NCI-H2107 treated with DMSO at 0.1 percent for 48 hours (cell line): ENCODE data around the gene CD300LG.
A peak's percentile ranks its signal among the peaks of the same experiment; 100 is the strongest.
"Not testable (repeated sequence)": the region's sequence is repeated elsewhere in the genome, so short reads cannot be mapped to it uniquely, and the experiment has no call there.

Experiments used
- DNase-seq: peaks from one replicate; lab custom pipeline; 2025; ENCODE audit not compliant: unreplicated experiment; lab: John Stamatoyannopoulos, UW

The CD300LG gene

DNA sequence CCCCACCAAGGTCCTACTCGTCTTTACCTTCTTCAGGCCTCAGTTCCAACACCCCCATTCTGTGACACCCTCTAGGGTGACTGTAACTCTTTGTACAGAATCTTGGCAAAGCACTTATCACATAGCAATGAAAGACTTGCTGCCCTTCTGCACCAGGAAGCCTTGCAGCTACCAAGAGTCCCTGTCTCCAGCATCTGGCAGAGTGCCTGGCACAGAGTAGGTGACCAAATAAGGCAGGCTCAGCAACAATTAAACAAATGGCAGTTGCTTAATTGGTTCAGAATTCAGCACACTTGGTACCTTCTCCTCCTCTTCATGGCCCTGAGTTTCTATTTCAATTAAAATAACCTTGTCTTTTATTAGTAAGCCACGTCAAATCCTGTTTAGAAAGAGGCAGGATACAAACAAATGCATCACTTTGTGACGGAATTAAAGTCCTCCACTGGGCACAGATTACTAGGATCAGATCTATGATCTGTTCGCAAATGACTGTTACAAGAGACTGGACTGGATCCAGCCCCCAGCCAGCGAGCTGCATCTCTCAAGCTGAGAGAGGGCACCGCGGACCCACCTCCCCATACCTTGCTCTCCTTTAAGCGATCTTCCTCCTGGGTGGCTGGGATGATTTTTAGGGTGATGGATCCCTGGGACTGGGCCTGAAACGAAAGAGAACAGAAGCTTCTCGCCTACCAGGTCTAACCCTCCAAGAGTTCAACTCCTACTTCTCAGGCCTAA lies 23.5 kb upstream of the CD300LG start:
- DNase-seq: no peak

DNA sequence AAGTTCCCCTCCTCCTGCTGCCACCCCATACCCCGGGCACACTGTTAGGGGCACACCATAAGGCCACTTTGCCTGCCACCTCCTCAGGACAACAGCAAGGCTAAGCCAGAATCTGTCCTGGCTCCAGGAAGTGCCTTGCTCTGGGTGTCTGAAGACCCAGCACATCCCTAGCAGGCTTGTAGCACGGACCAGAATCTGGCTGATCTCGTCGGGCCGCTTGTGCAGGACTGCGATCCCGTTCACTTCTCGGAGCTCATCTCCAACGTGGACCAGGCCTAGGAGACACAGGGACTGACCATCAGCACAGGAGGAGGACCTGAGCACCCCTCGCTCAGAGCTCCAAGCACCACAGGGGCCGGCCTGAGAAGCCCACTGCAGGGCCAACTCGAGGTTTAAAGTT lies 21.4 kb upstream of the CD300LG start:
- no peak for DNase-seq

DNA sequence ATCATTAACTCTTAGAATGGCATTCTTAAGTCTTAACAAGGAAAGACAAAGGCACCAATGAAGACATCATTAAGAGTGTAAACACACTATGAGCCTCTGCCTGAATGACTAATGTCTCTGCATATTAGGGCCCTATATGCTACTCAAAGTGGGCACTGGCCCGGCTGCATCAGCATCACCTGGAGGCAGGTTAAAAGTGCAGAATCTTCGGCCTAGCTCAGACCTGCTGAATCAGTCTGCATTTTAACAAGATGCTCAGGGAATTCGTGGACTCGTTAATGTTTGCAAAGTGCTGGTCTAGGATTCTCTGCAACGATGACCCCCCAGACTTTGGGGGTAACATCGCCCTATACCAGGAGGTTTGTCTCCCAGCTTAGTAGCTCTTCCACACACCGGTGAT lies 20.8 kb upstream of the CD300LG start:
- no peak for DNase-seq

DNA sequence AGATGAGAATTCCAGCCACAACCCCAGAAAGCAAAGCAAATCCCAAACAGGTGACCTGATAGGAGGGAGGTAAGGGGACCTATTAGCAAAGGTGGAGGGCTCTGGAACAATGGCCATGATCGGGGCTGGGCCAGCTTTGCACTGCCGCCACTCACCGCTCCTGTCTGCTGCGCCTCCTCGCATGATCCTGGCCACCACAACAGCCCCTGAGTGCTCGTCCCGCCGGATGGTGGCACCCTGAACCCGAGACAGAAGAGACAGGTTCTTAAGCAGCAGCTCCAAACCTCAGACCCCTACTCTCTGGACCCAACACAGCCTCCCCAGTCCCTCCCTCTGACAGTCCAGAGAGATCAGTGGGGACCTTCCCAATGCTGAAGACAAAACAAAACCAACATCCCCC lies 19.4 kb upstream of the CD300LG start:
- no peak for DNase-seq

DNA sequence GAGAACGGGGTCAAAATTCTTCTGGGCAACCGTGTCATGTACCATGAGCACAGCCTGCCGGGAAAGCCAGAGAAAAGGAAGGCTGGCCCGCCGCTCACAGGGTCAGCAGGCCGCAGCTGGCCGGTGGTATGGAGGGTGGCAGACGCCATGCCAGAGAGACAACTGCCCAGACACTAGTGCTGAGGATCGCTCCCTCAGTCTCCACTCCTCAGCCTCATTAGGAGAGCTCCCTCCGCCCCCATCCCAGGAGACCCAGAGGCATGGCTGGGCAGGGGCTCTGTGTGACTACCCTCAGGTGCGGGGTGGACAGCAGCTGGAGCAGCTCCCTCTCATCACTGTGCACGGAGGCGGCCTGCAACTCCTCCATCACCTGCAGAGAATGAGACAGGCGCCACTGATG lies 17.2 kb upstream of the CD300LG start:
- no peak for DNase-seq

DNA sequence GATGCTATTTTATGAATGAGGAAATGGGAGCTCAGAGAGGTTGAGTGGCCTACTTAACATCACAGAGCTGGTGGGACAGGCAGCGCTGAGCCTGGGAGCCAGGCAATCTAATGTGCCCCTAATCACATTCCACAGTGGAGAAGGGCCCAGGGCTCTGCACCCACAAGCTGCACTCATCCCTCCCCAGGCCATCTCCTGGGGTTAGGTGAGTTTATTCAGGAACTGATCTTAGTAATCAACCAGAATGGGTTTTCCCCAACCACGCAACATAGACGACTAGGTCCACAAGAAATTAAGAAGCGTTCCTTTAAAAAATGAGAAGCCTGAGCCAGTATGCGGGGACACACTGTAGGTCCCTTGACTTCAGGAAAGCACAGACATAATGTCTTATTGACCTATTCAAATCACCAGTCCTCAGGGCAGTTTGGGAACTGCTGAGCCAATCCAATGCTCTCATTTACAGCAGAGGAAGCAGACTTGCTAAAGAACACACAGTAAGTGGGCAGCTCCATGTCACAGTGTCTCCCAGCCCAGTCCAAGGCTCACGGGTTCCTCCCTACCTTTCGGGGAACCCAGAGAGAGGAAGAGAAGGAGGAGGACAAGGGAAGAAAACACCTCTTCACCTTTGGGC lies 16.4 kb upstream of the CD300LG start:
- no peak for DNase-seq

DNA sequence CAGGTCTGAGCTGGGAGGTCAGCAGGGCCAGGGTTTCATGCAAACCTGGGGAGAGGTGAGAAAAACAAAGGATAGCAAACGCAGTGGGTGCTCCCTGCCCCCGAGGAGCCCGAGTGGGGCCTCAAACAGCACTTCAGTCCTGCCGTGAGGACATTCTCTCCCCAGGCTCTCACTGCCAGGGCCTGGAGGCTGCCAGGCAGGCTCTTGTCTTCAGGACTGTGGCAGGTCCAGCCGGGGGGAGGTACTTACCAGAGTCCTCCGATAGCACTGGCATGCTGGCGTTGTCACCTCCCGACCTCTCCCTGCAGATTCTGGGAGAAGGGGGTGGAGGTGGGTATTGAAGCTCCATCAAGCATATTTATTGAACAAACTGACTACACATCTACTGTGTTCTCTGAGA lies 15.3 kb upstream of the CD300LG start:
- no peak for DNase-seq

DNA sequence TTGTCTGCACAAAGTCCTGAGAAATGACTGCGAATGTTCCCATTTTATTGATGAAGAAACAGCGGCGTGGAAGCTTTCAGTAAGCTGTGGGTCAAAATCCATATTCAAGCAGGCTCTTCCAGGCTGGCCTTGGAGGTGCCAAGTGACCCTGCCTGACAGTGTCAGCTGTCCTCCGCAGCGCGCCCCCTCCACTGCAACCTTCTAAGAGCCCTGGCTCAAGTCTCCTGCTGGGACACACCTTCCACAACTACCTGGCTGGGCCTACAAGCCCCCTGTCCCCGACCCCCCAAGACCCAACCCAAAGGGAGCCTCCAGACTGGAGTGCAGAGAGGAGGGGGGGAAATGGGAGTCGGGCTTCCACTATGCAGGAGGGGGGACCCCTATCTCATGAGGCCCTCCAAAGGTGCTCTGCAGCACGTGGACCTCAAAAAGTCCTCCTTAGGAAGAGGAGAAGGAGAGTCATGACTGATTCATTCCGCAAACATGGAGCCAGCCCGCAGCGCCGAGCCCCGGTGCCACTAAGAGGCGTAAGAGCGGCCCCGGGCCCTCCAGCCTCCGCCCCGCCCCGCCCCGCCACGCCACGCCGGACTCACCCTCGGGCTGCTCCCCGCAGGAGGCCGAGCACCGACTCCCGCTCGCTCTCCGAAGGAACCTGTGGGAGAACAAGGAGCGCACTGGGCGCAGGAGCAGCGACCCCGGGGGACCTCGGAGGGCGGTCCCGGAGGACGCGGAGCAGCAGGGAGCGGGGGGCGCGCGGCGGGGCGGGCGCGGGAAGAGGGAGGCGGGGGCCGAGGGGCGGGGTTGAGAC lies 14.6 kb upstream of the CD300LG start:
- no peak for DNase-seq

DNA sequence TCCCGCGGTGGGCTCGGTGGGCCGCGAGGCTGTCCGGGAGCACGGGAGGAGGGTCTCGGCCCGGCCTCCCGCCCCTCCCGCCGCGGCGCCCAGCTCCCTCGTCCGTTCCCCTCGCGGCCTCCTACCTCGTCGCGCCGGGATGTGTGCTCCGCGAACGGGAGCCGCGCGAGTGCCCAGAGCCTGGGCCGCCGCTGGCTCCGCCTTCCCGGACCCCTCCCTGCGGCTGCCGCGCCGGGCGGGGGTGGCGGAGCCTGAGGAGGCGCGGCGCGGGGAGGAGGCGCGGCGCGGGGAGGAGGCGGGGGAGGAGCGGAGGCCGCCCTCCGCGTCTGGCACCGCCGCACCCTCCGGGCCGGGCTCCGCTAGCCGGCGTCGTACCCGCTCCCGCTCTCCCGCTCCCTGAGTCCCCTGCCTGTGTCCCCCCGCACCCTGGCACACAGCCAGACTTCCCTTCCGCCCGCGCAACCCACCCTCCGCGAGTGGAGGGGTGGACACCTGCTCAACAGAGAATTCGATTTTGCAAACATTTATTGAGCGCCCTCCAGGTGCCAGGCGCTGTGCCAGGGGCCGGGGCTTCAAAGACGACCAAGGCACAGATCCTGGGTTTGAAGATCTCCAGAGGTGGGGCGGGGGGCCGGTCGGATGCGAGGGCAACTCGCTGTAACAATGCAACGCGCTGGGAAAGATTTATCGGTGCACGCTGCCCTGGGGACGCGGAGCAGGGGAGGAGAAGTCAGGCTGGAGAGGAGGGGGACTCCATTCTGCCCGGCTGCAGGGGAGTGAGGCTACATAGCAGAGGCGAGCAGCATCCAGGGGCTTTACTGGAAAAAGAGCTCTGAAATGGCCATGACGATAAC lies 13.8 kb upstream of the CD300LG start, which contains the start of gene MPP3:
Gene MPP3, minus strand, starts transcription at position 171 of the 854 bp plus-strand sequence. CDS start 1,240 bp downstream, outside the sequence.
- no peak for DNase-seq

DNA sequence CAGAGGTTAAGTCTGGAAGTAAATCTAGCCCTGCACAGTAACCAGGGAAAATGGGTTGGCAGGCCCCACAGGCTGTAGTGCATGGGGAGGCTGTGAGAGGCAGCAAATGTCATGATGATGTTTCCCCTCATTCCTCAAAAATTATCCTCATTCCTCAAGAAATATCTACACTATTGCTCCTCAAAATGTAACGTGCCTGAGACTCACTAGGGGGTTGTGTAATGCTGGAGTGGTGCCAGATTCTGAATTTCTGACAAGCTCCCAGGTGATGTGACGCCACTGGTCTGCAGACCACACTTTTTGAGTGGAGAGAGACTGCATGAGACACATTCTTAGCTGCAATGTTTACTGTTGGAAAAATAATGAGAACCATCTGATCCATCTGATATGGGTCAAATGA lies 12.9 kb upstream of the CD300LG start:
- DNase-seq: no peak

DNA sequence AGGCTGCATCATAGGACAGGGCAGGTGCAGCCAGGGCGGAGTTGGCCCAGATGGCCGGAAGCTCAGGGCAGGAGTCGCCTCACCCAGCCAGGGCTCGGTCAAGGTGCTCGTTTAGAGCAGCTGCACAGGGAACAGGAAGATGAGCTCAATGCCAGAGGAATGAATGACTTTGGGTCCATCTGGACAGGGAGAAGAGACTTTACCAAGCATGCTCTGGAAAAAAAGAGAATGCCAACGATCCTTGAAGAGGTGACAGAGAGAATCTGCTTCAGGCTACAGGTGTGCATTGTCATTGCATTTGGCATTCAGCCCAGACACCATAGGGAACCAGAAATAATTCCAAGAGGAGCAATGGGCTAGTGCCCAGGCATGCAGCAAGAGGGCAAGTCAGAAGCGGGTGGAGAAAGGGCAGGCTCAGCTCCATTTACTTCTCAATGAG lies 7.3 kb upstream of the CD300LG start:
- DNase-seq: peak; percentile 73

DNA sequence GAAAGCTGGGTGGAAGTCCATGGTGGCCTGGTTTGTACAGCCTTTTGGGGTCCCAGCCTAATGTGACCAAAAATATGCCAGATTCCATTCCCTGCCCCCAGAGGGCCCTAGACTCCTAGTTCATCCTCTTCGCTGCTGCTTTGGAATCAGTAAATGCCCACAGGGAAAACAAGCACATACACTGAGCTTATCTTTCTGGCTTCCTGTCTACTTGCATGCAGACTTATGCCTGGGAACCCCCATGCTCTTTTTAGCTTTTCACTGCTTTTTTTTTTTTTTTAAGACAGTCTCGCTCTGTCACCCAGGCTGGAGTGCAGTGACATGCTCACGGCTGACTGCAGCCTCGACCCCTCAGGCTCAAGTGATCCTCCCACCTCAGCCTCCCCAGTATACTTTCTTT lies 6.2 kb upstream of the CD300LG start:
- no peak for DNase-seq

DNA sequence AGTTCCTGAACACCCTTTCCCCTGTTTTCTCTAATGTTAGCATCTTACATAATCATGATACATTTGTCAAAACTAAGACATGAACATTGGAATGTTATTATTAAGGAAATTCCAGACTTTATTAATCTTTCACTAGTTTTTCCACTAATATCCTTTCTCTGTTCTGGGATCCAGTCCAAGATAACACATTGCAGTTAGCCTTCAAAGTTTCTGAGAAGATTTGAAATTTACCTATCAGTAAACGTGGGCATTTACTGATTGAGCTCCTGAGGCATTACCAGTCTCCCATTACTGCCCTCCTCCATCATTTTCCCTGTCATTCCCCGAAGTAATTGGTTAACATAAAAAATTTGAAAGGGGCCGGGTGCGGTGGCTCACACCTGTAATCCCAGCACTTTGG lies 5.7 kb upstream of the CD300LG start:
- DNase-seq: no peak

DNA sequence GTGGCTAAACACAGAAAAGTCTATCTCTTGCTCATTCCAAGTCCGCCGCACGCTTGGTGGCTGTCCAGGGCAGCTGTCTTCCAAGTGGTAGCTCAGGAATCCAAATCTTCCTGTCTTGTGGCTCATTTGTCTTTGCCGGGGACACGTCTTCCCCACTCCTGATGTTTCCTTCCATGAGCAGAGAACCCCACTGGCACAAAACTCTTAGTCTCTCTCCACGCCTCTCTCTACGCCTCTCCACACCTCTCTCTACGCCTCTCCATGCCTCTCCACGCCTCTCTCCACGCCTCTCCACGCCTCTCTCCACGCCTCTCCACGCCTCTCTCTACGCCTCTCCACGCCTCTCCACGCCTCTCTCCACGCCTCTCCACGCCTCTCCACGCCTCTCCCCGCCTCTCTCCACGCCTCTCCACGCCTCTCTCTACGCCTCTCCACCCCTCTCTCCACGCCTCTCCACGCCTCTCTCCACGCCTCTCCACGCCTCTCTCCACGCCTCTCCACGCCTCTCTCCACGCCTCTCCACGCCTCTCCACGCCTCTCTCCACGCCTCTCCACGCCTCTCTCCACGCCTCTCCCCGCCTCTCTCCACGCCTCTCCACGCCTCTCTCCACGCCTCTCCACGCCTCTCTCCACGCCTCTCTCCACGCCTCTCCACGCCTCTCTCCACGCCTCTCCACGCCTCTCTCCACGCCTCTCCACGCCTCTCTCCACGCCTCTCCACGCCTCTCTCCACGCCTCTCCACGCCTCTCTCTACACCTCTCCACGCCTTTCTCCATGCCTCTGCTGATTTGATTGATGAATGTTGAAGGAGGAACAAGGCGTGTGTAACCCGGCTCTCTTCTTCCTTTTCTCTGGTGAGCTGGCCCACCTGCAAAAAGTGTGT lies 4.6 kb upstream of the CD300LG start:
- not testable (repeated sequence) for DNase-seq

DNA sequence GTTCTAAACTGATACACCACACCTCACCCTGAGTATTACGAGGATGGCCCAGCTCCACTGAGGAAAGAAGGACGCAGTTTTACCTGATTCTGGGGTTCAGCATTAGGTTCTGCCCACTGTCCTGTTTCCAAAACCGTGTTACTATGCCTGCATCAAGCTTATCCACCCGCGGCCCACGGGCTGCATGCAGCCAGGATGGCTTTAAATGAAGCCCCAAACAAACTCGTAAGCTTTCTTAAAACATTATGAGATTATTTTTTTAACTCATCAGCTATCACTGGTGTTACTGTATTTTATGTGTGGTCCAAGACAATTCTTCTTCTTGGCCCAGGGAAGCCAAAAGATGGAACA lies 4.0 kb upstream of the CD300LG start:
- no peak for DNase-seq

DNA sequence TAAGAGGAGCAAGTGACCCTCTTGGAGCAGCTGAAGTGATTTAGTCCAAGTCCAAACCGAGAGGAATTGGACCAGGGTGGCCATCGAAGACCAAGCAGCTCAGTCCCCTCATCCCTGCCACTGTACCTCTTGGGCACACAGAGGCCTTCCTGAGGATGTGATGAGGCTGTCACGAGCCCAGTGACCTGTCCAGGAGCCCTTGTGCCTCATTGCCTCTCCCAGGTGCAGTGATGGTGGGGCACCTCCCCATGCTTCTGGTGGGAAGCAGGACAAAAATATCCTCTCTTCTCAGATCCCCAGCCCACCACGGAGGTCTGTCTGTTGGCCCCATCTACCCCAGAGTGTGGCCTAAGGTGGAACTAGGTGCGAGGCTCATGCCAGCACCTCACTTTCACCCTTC lies 2.7 kb upstream of the CD300LG start:
- DNase-seq: no peak

DNA sequence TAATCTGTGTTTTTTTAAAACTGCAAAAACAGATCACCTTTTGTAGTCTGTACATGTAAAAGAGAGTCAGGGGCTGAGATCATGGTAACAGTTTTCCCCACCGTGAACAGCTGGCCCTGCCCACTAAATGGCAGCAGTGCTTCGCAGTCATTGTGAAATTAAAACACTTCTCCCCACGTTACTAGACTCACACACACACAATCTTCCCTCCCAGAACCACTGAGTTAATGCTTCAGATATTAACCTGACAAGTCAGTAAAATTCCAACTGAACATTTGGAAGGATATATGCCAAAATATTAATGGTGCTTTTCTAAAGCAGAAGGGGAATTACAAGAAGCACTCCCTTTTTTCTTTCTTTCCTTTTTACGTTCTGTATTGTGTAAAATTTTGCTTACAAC lies 1.2 kb upstream of the CD300LG start:
- no peak for DNase-seq

DNA sequence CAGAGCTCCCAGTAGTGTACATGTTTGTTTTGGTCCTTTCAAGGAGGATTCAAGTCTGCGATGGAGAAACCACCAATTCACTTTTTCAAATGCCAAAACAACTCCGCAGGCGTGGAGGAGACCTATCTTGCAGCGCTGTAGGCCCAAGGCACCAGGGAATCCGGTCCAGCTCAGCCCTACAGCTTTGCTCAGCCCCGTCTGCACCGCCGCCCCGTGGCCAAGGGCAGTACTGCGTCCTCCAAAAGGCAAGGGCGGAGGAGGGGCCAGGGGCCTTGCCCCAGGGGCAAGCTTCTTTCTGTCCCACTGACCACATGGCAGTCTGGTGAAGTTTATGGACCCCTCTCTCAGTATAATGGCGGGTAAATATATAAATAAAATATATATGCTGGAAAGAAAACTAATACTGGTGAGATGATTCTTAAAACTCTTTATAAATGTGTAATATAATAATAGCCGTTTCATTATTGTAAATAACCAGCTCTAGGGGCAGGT lies 709 bp upstream of the CD300LG start:
- peak; percentile 4 for DNase-seq

DNA sequence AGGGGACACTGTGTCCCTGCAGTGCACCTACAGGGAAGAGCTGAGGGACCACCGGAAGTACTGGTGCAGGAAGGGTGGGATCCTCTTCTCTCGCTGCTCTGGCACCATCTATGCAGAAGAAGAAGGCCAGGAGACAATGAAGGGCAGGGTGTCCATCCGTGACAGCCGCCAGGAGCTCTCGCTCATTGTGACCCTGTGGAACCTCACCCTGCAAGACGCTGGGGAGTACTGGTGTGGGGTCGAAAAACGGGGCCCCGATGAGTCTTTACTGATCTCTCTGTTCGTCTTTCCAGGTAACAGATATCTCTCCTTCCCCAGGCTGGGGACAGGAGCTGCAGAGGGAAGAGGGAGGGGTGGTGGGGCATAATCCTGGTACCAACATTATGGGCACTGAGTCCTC lies 1.6 kb downstream of the CD300LG start:
- DNase-seq: no peak

DNA sequence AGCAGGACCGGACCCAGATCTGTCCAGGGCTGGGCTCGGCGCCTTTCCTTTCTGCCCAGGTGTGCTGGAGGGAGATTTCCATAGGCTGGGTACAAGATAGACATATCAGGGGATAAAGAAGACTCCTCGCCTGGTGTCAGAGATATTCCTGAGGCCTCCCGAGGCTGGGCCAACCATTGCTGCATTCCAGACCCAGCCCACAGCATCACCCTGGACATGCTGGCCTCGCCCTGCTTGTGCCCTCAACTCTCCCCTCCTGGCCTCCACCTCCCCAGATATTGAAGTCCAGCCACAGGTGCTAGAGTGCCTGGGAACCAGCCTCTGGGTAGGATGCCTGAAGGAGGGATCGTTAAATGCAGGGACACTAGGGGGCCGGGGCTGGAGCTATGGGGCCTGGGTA lies 2.1 kb downstream of the CD300LG start:
- no peak for DNase-seq
